NT2/D1 (cell line): ENCODE measurements around the gene AHNAK.

Experiments used
- SUZ12 ChIP-seq: IDR thresholded peaks from 2 replicates; pipeline ENCODE4 v1.6.1; 2011; ENCODE audit not compliant: insufficient read length, insufficient read depth; ENCODE audit errors: extremely low read depth
- YY1 ChIP-seq: IDR thresholded peaks from 2 replicates; pipeline ENCODE4 v1.6.1; 2011; ENCODE audit not compliant: insufficient read length, insufficient read depth
- ZNF274 ChIP-seq: IDR thresholded peaks from 2 replicates; pipeline ENCODE4 v1.6.1; 2011; ENCODE audit warnings: mild to moderate bottlenecking, low read depth, low read length

GRCh38 chr11:62391642-62392425, 154.8 kb downstream of the AHNAK start:
- TF ChIP-seq ZNF274 (no peak), SUZ12 (no peak), YY1 (no peak)
